SK-N-SH (cell line): ENCODE data around the gene MOGAT3.

Experiments used
- CTCF ChIP-seq: fragments of 200-600 bp; sonication (generic); IDR thresholded peaks from 2 replicates; pipeline ENCODE4 v1.6.1; 2017; ENCODE audit warnings: antibody characterized with exemption, mild to moderate bottlenecking, moderate library complexity
- NFIC ChIP-seq: IDR thresholded peaks from 2 replicates; pipeline ENCODE4 v1.4.0; 2012; ENCODE audit warnings: borderline replicate concordance
- POLR2AphosphoS5 ChIP-seq: IDR thresholded peaks from 2 replicates; pipeline ENCODE4 v1.6.1; 2012; ENCODE audit warnings: low read depth, low read length
- RAD21 ChIP-seq: IDR thresholded peaks from 2 replicates; pipeline ENCODE4 v1.6.1; 2012; ENCODE audit warnings: mild to moderate bottlenecking, low read length
- RCOR1 ChIP-seq: fragments of 150-350 bp; IDR thresholded peaks from 2 replicates; pipeline ENCODE4 v1.6.1; 2017; ENCODE audit warnings: antibody characterized with exemption, low read length
- RFX5 ChIP-seq: IDR thresholded peaks from 2 replicates; pipeline ENCODE4 v1.6.1; 2012; ENCODE audit warnings: mild to moderate bottlenecking, improper control_type of control experiment, low read length
- YY1 ChIP-seq: IDR thresholded peaks from 2 replicates; pipeline ENCODE4 v1.4.0; 2012; ENCODE audit warnings: low read depth, mild to moderate bottlenecking

DNA sequence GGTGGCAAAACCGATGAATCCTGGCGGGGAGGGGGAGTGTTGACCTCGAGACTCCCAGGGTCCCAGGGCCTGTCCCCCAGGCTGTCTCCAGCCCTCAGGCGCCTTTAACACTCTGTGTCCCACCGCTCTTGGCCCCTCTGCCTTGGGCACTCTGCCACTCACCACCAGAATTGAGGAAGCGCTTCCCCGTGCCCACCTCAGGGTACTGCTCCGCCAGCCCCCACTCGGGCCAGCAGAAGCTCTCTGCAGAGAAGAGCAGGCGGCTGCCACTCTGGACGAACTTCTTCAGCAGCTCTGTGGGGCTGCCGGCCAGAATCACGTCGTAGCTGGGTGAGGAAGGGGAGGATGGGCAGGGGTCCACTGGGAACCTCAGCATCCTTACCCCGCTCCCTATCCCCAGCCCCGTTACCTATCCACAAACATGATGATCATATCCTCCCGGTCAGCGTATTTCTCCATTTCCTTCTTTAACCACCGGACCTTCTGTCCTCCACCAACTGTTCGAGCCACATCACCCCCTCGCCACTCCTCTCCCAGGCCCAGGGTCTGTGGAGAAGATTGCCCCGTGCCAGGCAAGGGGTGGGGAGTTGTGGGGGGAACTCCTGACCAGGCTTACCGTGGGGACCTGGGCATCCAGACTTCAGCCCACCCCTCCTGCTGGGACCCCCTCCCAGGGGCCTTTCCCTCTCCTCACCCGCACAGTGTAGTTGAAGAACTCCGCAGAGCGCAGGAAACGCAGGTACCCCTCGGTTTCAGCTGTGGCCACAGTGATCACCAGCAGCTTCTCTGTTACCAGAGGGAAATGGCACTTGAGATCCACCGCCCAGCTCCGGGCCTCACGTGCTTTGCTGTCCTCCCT, 15.4 kb upstream of the MOGAT3 start:
- TF ChIP-seq CTCF (no peak), YY1 (no peak), NFIC (no peak), RFX5 (no peak), POLR2AphosphoS5 (no peak), RAD21 (no peak), RCOR1 (no peak)
